ENCODE results near the gene SRSF5. TPM values are rescaled to one million over a fixed set of nuclear protein-coding genes. Genes with fewer than 3 reads are reported as not detected.

The SRSF5 gene
- total RNA-seq, 2 experiments from 2014 or later, result 1,437 to 1,479 TPM

DNA sequence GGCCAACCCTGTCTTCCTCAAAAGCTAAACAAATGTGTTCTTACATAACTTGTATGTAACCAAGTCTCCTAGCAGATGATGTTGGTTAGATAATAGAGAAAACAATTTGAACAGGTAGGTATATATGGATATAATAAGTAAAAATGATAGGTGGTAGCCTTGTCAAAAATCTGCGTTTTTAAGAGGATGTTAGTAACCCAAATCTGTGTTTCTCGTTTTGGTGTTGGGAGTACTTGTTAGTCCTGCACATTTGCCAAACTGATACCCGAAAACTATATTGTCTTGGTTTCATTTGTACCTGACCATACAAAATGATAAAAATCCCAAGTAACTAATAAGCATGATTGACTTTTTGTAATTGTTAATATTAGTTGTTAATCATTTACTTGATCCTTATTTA lies 8.1 kb downstream of the SRSF5 start:
- ATAC-seq (ENCODE audit: poor library complexity) (no peak), DNase-seq (no peak)
- Histone ChIP-seq H3K36me3 (ENCODE audit: insufficient read depth, low read length) (peaks cover 94% of the 10 kb centered on the region), H3K27me3 (ENCODE audit: control insufficient read depth in 1 of 2, insufficient read depth in 2 of 2, low read length in 2 of 2) (no peaks in the 10 kb centered on the region), H3K9me3 (ENCODE audit: control insufficient read depth in 1 of 2, insufficient read depth in 1 of 2, low read length in 2 of 2) (no peaks in the 10 kb centered on the region), H3K27ac (ENCODE audit: low read depth in 1 of 2, low read length in 2 of 2) (no peak overlapping the region), H3K4me3 (ENCODE audit: low read length) (no peak overlapping the region), H3K4me1 (ENCODE audit: insufficient read depth, low read length) (peaks cover 25% of the 10 kb centered on the region)
- POLR2A ChIA-PET, result interaction anchor here (6.6 kb wide), 1 partner anchor 8 kb away, joined by 62 read pairs; the partner anchor contains the start of gene SRSF5
- no peak overlapping the region for H3K4me3 Mint-ChIP-seq
- H3K9me3 Mint-ChIP-seq, result no peaks in the 10 kb centered on the region
- peaks cover 98% of the 10 kb centered on the region for H3K36me3 Mint-ChIP-seq (ENCODE audit: low read depth)
- no peaks in the 10 kb centered on the region for H3K27me3 Mint-ChIP-seq
- TF ChIP-seq, protein P1, sequence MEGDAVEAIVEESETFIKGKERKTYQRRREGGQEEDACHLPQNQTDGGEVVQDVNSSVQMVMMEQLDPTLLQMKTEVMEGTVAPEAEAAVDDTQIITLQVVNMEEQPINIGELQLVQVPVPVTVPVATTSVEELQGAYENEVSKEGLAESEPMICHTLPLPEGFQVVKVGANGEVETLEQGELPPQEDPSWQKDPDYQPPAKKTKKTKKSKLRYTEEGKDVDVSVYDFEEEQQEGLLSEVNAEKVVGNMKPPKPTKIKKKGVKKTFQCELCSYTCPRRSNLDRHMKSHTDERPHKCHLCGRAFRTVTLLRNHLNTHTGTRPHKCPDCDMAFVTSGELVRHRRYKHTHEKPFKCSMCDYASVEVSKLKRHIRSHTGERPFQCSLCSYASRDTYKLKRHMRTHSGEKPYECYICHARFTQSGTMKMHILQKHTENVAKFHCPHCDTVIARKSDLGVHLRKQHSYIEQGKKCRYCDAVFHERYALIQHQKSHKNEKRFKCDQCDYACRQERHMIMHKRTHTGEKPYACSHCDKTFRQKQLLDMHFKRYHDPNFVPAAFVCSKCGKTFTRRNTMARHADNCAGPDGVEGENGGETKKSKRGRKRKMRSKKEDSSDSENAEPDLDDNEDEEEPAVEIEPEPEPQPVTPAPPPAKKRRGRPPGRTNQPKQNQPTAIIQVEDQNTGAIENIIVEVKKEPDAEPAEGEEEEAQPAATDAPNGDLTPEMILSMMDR (IDR thresholded peaks at IDR 0.05), result no peak
- H3K4me1 Mint-ChIP-seq (ENCODE audit: low read depth), result peaks cover 87% of the 10 kb centered on the region
- H3K27ac Mint-ChIP-seq, result peak overlapping the region; percentile 46
- intact Hi-C loops (cut with DNase I, micrococcal nuclease), result no loop called here
- CTCF ChIA-PET, result no interaction called here

DNA sequence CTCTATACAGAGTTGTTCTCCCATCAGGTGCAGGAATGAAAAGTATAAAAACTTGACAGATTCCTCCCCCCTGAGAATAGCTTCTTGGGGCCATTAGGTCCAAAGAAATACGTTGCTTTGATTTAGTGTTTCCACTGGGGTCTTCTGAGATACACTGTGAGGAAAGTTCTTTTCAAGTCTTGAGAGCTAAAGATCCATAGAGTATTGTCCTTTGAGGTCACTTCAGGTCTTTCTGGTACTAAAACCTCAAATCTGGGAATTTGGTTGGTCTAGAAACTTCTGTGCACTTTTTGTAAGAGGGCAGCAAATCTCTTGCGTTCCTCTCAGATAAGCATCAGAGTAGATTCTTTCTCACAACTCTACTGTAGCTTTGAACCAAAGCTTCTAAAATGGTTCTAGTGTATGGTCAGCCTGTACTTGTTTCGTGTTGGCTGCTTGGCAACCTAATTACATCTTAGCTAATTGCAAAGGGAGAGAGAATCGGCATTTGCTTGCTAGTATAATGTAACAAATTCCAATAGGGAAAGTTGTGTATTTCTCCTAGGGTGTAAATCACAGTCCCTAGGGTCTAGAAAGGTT lies 10.0 kb downstream of the SRSF5 start:
- TF ChIP-seq, protein P1 (IDR thresholded peaks at IDR 0.05), result no peak
- Histone ChIP-seq H3K27ac (ENCODE audit: low read depth in 1 of 2, low read length in 2 of 2) (no peak overlapping the region), H3K4me1 (ENCODE audit: insufficient read depth, low read length) (peaks cover 16% of the 10 kb centered on the region), H3K4me3 (ENCODE audit: low read length) (no peak overlapping the region), H3K36me3 (ENCODE audit: insufficient read depth, low read length) (peaks cover 76% of the 10 kb centered on the region), H3K9me3 (ENCODE audit: control insufficient read depth in 1 of 2, insufficient read depth in 1 of 2, low read length in 2 of 2) (no peaks in the 10 kb centered on the region), H3K27me3 (ENCODE audit: control insufficient read depth in 1 of 2, insufficient read depth in 2 of 2, low read length in 2 of 2) (no peaks in the 10 kb centered on the region)
- CTCF ChIA-PET, result no interaction called here
- Mint-ChIP-seq H3K27me3 (no peaks in the 10 kb centered on the region), H3K4me1 (ENCODE audit: low read depth) (peaks cover 85% of the 10 kb centered on the region), H3K36me3 (ENCODE audit: low read depth) (peaks cover 91% of the 10 kb centered on the region), H3K27ac (peak overlapping the region; percentile 46), H3K9me3 (no peaks in the 10 kb centered on the region), H3K4me3 (no peak overlapping the region)
- intact Hi-C loops (cut with DNase I, micrococcal nuclease), result no loop called here
- DNase-seq (no peak), ATAC-seq (ENCODE audit: poor library complexity) (no peak)
- POLR2A ChIA-PET, result interaction anchor here (6.6 kb wide), 1 partner anchor 10 kb away, joined by 62 read pairs; the partner anchor contains the start of gene SRSF5

DNA sequence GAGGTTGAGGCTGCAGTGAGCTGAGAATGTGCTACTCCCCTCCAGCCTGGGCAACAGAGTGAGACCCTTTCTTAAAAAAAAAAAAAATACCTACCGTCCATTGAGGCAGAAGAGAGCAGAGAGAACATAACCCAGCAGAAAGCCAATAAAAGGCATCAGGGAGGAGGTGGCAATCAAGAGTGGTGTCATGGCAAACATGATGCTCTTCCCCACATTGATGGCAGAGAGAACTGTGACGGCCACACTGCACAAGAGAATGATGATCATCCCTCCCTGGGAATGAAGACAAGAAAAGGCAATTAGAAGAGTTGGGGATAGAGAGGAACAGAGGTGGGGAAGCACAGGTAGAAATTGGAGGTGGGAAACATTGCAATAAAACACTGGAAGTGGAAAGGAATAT lies 12.1 kb downstream of the SRSF5 start:
- DNase-seq (no peak), ATAC-seq (ENCODE audit: poor library complexity) (no peak)
- CTCF ChIA-PET, result no interaction called here
- Mint-ChIP-seq H3K9me3 (no peaks in the 10 kb centered on the region), H3K36me3 (ENCODE audit: low read depth) (peaks cover 69% of the 10 kb centered on the region), H3K27me3 (no peaks in the 10 kb centered on the region), H3K27ac (peak overlapping the region; percentile 21), H3K4me3 (no peak overlapping the region), H3K4me1 (ENCODE audit: low read depth) (peaks cover 68% of the 10 kb centered on the region)
- no peaks in the 10 kb centered on the region for H3K27me3 ChIP-seq (ENCODE audit: control insufficient read depth in 1 of 2, insufficient read depth in 2 of 2, low read length in 2 of 2)
- H3K36me3 ChIP-seq (ENCODE audit: insufficient read depth, low read length), result peaks cover 60% of the 10 kb centered on the region
- H3K27ac ChIP-seq (ENCODE audit: low read depth in 1 of 2, low read length in 2 of 2), result no peak overlapping the region
- peaks cover 5% of the 10 kb centered on the region for H3K4me1 ChIP-seq (ENCODE audit: insufficient read depth, low read length)
- H3K4me3 ChIP-seq (ENCODE audit: low read length), result no peak overlapping the region
- POLR2A ChIA-PET, result interaction anchor here (6.6 kb wide), 1 partner anchor 12 kb away, joined by 62 read pairs; the partner anchor contains the start of gene SRSF5
- no peaks in the 10 kb centered on the region for H3K9me3 ChIP-seq (ENCODE audit: control insufficient read depth in 1 of 2, insufficient read depth in 1 of 2, low read length in 2 of 2)
- intact Hi-C loops (cut with DNase I, micrococcal nuclease), result no loop called here
- TF ChIP-seq, protein P1 (IDR thresholded peaks at IDR 0.05), result no peak
